GM13976 (cell line): ENCODE measurements around the gene PRAMEF5.
"Not testable (repeated sequence)": the region's sequence is repeated elsewhere in the genome, so short reads cannot be mapped to it uniquely, and the experiment has no call there.

Experiments
- DNase-seq: peaks from one replicate; pipeline ENCODE4 v3.0.0; 2012; ENCODE audit warnings: low spot score
- CTCF ChIP-seq: IDR thresholded peaks from 2 replicates; pipeline ENCODE4 v1.5.1; 2012; ENCODE audit warnings: borderline replicate concordance, mild to moderate bottlenecking; ENCODE audit not compliant: insufficient read depth; ENCODE audit errors: extremely low read depth, missing control alignments, control extremely low read depth
- in situ Hi-C: fragments of 300-500 bp; cut with MboI; formaldehyde crosslinking; loops from one replicate; pipeline ENCODE4 v1.12.0; 2022; ENCODE audit warnings: low sequenced_read_pairs, mixed read lengths, inconsistent platforms; ENCODE audit not compliant: unreplicated experiment

Gene PRAMEF5

GRCh38 chr1:13253898-13254297 lies at the start of gene PRAMEF5:
TSS of gene PRAMEF5 (plus strand) at chr1:13254198. CDS start at chr1:13259269, 5,071 bp downstream.
- in situ Hi-C loops, DNase-seq: not testable (repeated sequence)

- in situ Hi-C loops, DNase-seq: not testable (repeated sequence)
Observed at GRCh38 chr1:13208712-13209111, 45.3 kb upstream of the PRAMEF5 start.

DNA sequence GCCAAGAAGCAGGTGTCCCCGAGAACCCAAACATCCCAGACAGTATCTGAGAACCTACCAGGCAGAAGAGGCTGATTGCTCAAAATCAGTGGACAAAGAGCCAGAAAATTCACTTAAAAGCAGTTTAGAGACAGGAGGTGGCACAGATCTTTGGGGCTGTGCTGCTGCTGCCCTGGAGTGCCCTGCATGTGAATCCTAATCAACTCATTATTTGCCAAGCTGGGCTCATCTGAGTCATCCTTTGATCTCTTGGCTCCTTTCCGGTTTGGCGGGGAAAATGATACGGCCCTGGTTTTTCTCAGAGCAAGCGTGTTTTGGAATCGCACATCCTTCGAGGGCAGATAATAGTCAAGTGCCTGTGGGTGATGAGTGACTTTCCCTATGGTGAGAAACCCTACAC lies 37.4 kb upstream of the PRAMEF5 start:
- DNase-seq, in situ Hi-C loops: not testable (repeated sequence)

GRCh38 chr1:13219203-13219602 lies 34.8 kb upstream of the PRAMEF5 start:
- in situ Hi-C loops, DNase-seq: not testable (repeated sequence)

DNA sequence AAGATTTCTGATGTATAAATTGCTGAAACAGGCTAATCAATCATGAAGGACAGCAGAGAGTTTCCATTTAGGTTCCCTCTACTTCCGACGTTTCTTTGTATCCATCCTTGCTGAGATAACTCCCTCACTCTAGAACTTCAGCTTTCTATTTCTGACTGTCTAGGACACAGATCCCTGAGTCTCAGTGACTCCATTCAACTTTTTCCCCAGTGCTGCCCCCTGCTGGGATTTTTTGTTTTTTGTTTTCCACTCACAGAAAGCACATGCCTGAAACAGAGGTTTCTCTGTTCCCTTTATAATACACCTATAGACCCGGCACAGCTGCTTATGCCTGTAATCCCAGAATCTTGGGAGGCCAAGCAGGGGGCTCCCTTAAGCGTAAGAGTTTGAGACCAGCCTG lies 31.2 kb upstream of the PRAMEF5 start:
- DNase-seq, in situ Hi-C loops: not testable (repeated sequence)

- TF ChIP-seq CTCF: no peak
- in situ Hi-C loops: loop anchor here (25.0 kb wide), 1 partner anchor 437 kb away; the partner anchor contains the start of gene PRAMEF1
- no peak for DNase-seq
Observed at GRCh38 chr1:13224480-13225060, 29.4 kb upstream of the PRAMEF5 start.

DNA sequence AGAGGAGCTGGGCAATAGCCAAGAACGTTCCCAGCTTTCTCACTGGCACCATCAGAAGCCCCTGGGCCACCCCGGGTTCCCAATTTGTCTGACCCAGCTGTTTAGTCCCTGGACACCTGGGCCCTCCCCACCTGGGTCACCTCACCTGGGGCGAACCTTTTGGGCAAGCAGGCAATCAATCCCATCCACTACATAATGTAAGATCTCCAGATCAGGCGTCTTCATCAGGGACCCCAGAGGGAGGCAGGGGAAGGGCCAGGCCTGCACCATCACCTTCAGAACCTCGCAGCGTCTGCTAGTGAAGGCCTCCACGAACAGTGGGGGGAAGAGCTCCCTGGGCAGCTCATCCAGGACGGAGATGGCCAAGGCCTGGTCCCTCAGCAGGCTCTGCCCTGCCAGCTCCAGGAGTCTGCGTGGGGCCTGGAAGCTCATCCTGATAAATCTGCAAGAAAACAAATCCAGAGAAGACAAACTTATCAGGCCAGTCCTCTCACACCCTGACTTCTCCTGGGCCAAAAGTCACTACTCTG lies 28.3 kb upstream of the PRAMEF5 start, which contains the start of gene PRAMEF18:
Gene PRAMEF18, minus strand, starts transcription at position 480 of the 530 bp plus-strand sequence. Its CDS starts 48 bp downstream, at position 432.
- not testable (repeated sequence) for DNase-seq
- in situ Hi-C loops: loop anchor here (25.0 kb wide), 1 partner anchor 438 kb away; the partner anchor contains the start of gene PRAMEF1

- in situ Hi-C loops: loop anchor here (25.0 kb wide), 1 partner anchor 440 kb away; the partner anchor contains the start of gene PRAMEF1
- DNase-seq: not testable (repeated sequence)
Observed at GRCh38 chr1:13227271-13228055, 26.5 kb upstream of the PRAMEF5 start.

DNA sequence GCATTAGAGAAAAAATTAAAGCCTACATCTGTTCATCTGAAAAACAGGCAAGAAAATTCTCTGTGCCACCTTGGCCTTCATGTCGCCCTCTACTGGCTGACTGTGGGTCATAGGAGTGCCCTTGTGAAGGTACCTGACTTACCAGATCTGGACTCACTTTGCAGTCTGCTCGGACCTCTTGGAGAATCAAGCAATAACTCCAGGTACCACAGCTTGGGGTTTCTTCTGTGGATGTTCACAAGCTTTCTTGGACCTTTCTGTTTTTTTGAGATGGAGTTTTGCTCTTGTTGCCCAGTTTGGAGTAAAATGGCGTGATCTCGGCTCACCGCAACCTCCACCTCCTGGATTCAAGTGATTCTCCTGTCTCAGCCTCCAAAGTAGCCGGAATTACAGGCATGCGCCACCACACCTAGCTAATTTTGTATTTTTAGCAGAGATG lies 25.6 kb upstream of the PRAMEF5 start:
- TF ChIP-seq CTCF: peak; percentile 64
- no peak for DNase-seq
- in situ Hi-C loops: loop anchor here (25.0 kb wide), 1 partner anchor 441 kb away; the partner anchor contains the start of gene PRAMEF1

DNA sequence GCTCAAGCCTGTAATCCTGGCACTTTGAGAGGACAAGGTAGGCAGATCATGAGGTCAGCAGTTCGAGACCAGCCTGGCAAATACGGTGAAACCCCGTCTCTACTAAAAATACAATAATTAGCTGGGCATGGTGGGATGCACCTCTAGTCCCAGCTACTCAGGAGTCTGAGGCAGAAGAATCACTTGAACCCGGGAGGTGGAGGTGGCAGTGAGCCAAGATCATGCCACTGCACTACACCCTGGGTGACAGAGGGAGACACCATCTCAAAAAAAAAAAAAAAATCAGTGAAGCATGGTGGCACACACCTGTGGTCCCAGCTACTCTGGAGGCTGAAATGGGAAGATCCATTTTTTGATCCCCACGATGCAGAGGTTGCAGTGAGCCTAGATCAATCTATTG lies 23.9 kb upstream of the PRAMEF5 start:
- DNase-seq: not testable (repeated sequence)
- in situ Hi-C loops: loop anchor here (25.0 kb wide), 1 partner anchor 443 kb away; the partner anchor contains the start of gene PRAMEF1

GRCh38 chr1:13230601-13231000 lies 23.4 kb upstream of the PRAMEF5 start:
- in situ Hi-C loops: loop anchor here (25.0 kb wide), 1 partner anchor 443 kb away; the partner anchor contains the start of gene PRAMEF1
- DNase-seq: not testable (repeated sequence)

- in situ Hi-C loops: loop anchor here (25.0 kb wide), 1 partner anchor 444 kb away; the partner anchor contains the start of gene PRAMEF1
- not testable (repeated sequence) for DNase-seq
Observed at GRCh38 chr1:13231061-13231750, 22.8 kb upstream of the PRAMEF5 start.

DNA sequence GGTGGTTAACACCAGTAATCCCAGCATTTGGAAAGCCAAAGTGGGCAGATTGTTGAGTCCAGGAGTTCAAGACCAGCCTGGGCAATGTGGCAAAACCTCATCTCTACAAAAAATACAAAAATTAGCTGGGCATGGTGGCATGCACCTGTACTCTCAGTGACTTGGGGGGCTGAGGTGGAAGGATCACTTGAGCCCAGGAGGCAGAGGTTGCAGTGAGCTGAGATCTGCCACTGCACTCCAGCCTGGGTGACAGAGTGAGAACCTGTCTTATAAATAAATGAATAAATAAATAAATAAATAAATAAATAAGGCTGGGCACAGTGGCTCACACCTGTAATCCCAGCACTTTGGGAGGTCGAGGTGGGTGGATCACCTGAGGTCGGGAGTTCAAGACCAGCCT lies 21.9 kb upstream of the PRAMEF5 start:
- in situ Hi-C loops: loop anchor here (25.0 kb wide), 1 partner anchor 445 kb away; the partner anchor contains the start of gene PRAMEF1
- not testable (repeated sequence) for DNase-seq

DNA sequence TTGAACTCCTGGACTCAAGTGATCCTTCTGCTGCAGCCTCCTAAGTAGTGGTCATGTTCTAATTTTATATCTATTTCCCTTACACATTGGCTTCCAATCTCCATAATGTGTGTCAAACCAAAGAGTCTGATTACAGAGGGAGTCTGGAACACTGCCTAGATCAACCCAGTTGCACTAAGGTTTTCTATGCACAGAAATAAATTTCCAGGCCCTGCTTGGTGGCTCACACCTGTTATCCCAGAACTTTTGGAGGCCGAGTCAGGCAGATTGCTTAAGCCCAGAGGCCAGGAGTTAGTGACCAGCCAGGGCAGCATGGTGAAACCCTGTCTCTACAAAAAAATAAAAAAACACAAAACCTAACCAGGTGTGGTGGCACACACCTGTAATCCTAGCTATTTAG lies 19.9 kb upstream of the PRAMEF5 start:
- not testable (repeated sequence) for DNase-seq
- in situ Hi-C loops: loop anchor here (25.0 kb wide), 1 partner anchor 447 kb away; the partner anchor contains the start of gene PRAMEF1

- not testable (repeated sequence) for DNase-seq
- in situ Hi-C loops: loop anchor here (25.0 kb wide), 1 partner anchor 450 kb away; the partner anchor contains the start of gene PRAMEF1
Observed at GRCh38 chr1:13237572-13237971, 16.4 kb upstream of the PRAMEF5 start.
